ENCODE results near the gene ZNF408.

Gene ZNF408

DNA sequence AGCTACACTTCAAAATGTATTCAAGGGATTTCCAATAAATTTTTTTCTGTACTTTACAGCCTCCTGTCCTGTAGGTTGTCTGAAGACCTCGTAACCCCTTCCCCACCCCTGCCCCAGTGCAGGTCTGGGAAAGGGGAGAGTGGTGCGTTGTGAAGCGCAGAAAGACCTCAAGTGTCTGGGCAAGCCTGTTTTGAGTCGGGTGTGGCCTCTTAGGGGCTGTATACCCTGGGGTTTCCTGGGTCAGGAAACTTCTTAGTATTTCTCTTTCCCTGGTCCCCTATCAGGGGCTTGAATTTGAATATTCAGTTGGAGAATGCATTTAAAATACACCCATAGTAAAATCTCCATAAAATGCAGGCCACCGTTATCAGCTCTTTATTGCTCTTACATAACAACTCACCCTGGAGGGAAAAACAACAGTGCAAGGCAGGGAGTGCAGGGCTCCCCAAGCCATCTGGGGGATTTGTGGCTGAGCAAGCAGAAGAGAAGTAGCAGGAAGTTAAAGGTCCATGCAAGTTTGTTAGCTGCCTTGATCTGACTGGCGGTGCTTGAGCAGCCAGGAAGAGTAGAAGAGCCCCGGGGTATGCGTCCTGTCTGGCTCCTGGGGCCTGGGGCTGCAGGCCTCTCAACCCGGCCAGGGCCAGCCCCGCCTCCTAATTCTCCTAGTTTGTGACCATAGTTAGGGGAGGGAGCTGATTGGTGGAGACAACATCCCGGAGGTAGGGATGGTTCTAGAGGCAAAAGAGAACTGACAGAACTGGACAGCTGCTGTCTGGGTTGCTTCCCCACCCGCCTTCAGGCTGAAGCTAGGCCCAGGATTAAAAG lies 26.2 kb upstream of the ZNF408 start:
- ChIA-PET CTCF (interaction anchor here (0.7 to 1.8 kb wide), 6 partner anchors 9 to 291 kb away, joined by 3 to 5 read pairs (median 4); no protein-coding TSS in a partner anchor), POLR2A (interaction anchor here (0.5 to 1.1 kb wide), 3 partner anchors 17 to 32 kb away, joined by 3 to 6 read pairs (median 3); no protein-coding TSS in a partner anchor)
- TF ChIP-seq CTCF (IDR thresholded peaks at IDR 0.05; ENCODE audit: insufficient read depth, low read length, missing control alignments): no peak
- no peak for DNase-seq (ENCODE audit: low read depth, low spot score)
- H3K4me3 ChIP-seq (ENCODE audit: low read depth, low read length): no peak overlapping the region

DNA sequence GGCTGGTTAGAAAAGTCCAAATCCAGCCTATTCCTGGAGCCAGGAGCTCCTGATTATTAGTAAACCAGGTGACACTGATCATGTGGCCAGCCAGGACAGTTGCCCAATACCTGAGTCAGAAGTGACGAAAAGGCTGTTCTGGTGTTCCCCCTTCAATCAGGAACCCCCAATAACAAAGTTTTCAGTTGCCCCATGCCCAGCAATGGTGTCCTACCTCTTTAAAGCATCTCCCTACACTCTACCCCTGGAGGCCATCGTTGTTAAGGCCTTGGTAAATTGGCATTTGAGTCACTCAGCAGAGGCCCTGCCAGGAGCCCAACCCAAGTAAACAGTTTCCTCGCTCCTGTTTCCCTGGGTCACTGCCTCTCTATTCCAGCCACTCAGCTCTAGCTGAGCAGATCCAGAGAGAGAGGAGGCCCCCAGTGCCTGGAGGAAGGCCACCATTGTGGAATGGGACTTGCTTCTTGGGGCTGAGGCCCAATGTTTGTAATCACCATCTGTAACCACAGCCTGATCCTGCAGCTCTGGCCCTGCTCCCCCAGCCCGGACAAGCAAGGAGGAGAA lies 25.5 kb upstream of the ZNF408 start:
- POLR2A ChIA-PET: interaction anchor here (0.5 to 1.1 kb wide), 4 partner anchors 17 to 279 kb away, joined by 3 to 6 read pairs (median 4); no protein-coding TSS in a partner anchor
- no peak for DNase-seq (ENCODE audit: low read depth, low spot score)
- no peak for TF ChIP-seq CTCF (IDR thresholded peaks at IDR 0.05; ENCODE audit: insufficient read depth, low read length, missing control alignments)
- no peak overlapping the region for H3K4me3 ChIP-seq (ENCODE audit: low read depth, low read length)
- CTCF ChIA-PET: interaction anchor here (1.6 to 1.8 kb wide), 2 partner anchors 12 to 20 kb away, joined by 3 to 4 read pairs; no protein-coding TSS in a partner anchor

DNA sequence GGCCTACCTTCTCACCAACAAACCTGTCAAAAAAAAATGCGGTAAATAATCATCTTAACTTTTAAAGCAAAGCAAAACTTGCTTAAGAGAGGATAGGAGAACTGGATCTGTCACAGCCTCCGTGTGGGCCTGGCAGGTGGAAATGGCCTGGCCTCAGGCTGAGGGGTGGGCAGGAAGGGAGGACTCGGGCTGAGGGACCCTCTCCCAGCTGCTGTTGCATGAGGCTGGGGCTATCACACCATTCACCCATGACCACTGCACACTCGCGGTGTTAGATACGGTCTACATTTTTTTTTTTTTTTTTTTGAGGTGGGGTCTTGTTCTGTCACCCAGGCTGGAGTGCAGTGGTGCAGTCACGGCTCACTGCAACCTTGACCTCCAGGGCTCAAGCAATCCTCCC lies 24.9 kb upstream of the ZNF408 start:
- TF ChIP-seq CTCF (IDR thresholded peaks at IDR 0.05; ENCODE audit: insufficient read depth, low read length, missing control alignments): no peak
- POLR2A ChIA-PET: interaction anchor here (0.7 to 1.1 kb wide), 2 partner anchors 31 to 280 kb away, joined by 3 to 4 read pairs; no protein-coding TSS in a partner anchor
- CTCF ChIA-PET: interaction anchor here (1.6 kb wide), 1 partner anchor 13 kb away, joined by 4 read pairs; no protein-coding TSS in a partner anchor

GRCh38 chr11:46676436-46677158 lies 24.2 kb upstream of the ZNF408 start:
- TF ChIP-seq CTCF (IDR thresholded peaks at IDR 0.05; ENCODE audit: insufficient read depth, low read length, missing control alignments): no peak
- DNase-seq (ENCODE audit: low read depth, low spot score): no peak
- ChIA-PET CTCF (no interaction called here), POLR2A (no interaction called here)
- no peak overlapping the region for H3K4me3 ChIP-seq (ENCODE audit: low read depth, low read length)

More for the DNA sequence above, 24.9 kb upstream of the ZNF408 start:
- H3K4me3 ChIP-seq (ENCODE audit: low read depth, low read length): no peak overlapping the region
- DNase-seq (ENCODE audit: low read depth, low spot score): no peak

- CTCF ChIA-PET: no interaction called here
- POLR2A ChIA-PET: no interaction called here
- no peak for TF ChIP-seq CTCF (IDR thresholded peaks at IDR 0.05; ENCODE audit: insufficient read depth, low read length, missing control alignments)
- DNase-seq (ENCODE audit: low read depth, low spot score): no peak
- H3K4me3 ChIP-seq (ENCODE audit: low read depth, low read length): no peak overlapping the region
Observed at GRCh38 chr11:46677169-46677568, 23.7 kb upstream of the ZNF408 start.
